Type B pancreatic cell (in vitro differentiated cells): Measurements from ENCODE around the gene PRPF40A. TPM values are rescaled to one million over a fixed set of nuclear protein-coding genes. Genes with fewer than 3 reads are reported as not detected.

Source experiments
- total RNA-seq: library from RNA; stranded (reverse); gene quantifications from 2 replicates; pipeline ENCODE4 v1.2.1, GENCODE V29; 2021; ENCODE audit warnings: low replicate concordance

Gene PRPF40A
- total RNA-seq, 1 donor from 2014 or later: 119 TPM

Other genes with a start within 250 kb of the PRPF40A start
- 20.8 and 26.6 TPM in 2 replicates for gene ARL6IP6, start 1.2 kb upstream of the PRPF40A start, total RNA-seq